HG02623 (cell line): ENCODE measurements around the gene FAM89B.
A peak's percentile ranks its signal among the peaks of the same experiment; 100 is the strongest.

Experiments used
- ATAC-seq: cut with Tn5 transposase; IDR thresholded peaks from one replicate; pipeline ENCODE4 v1.9.1; 2021; ENCODE audit warnings: moderate library complexity; ENCODE audit not compliant: unreplicated experiment

FAM89B gene

DNA sequence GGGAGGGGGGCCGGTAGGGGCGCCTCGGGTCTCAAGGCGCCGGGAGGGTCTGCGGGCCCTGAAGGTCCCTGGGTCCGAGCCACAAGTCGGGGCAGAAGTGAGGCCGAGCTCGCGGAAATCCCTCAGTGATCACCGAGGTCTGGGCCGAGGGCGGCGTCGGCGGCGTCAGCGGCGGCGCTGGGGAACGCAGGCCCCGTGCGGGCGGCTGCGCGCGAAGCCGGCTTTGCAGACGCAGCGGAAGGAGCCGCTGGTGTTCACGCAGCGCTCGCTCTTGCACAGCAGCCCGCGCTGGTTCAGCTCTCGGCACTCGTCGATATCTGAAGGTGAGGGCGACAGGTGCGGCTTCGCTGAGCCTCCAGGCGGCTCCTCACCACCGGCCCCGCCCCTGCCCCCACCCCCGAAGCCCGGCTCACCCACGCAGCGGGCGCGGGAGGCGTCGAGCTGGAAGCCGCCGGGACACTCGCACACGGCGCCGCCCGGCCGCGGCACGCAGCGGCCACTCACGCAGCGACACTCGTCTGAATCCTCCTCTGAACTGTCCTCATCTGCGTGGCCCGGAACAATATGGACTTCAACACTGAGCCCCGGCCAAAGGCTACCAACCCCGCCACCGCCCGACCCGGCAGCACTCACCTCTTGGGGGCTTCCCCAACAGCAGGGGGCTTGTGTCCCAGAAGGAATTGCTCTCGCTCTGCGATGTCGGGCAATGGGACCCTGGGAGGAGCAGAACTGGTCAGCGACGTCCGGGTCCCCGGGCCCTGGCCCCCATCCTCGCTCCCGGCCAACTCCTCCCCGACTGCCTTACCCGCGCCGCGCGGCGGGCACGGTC, 33.2 kb upstream of the FAM89B start:
- no peak for ATAC-seq

DNA sequence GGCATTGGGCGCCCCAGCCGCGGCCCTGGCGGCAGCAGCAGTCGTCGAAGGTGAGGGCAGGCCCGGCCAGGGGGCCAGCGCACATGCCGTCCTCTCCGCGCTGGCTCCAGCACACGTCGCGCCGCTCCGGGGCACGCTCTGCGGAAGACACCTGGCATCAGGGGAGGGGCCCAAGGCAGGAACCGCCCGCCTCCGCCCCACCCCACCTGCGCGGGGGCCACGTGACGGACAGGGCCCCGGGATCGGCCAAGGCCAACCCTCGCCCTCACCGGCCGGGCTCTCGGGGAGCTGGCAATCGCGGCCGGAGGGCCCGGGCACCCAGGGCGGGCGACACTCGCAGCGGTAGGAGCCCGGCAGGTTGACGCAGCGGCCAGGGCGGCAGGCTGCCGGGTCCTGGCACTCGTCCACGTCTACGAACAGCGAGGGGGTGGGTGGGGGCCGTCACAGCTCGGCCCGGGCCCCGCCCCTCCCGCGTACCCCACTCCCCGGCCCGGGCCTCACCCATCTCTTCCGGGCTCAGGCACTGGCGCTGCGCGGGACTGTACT, 32.5 kb upstream of the FAM89B start:
- peak; percentile 46 for ATAC-seq

DNA sequence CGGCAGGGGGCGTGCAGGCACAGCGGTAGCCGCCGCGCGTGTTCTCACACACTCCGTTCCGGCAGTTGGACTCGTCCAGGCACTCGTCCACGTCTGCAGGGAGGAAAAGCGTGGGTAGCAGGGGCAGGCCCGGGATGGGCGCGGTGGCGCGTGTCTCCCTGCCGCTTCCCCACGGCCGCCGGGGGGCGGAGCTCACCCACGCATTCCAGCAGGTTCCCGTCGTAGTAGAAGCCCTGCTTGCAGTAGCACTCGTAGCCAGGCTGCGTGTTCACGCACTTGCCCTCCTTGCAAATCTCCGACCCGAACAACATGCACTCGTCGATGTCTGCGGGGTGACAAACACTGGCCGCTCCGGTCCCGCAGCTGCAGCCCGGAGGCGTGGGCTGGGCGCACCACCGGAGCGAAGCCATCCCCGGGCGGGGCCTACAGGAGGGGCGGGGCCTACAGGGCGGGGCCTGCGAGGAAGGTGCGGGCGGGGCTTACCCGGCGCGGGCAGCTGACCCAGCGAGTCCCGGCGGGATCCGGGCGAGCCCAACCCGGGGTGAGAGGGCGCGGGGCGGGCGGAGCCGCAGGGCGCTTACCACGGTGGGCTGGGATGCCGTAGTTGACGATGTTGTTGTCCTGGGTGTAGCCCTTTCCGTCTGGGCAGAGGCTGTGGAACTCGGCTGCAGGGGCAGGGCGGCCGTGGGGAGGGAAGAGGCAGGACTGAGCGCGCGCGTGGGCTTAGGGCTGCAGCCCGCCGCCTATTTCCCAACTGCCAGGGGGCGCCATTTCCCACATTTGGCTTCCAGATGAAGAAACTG, 31.8 kb upstream of the FAM89B start:
- ATAC-seq, result peak; percentile 53

DNA sequence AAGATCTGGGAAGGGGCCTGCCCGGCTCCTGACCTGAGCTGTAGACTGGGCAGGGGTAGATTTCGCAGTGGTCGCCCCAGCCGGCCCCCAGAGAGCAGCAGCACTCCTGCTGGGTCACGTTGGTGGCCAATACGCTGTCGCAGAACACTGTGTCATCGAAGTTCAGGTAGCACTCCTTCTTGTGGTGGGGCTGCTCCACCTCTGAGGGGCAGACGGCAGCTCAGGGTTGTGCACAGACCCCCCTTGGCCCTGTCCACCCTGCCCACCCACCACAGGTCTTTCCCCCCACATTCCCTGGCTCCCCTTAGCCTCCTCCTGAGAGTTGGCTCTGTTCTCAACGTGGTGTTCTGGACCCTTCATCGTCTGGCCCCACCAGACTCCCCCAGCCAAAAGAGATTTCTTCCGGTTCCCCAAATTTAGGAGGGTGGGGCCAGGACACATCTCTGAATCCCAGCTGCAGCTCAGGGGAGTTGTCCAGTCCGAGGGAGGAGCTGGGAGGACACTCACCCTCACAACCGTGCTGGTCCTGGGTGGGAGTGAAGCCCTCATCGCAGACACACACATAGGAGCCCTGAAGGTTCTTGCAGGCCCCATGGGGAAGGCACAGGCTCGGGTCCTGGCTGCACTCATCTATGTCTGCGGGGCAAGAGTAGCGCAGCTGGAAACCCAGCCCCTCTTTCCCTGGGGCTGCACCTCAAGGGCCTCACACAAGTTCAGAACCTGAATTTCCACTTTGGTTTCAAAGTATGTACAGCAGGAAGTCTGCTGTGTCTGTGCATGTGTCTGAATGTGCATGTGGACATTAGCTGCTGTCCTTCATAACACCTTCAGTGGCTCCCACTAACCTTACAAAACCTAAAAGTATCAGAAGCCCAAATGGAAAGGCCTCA, 31.0 kb upstream of the FAM89B start:
- ATAC-seq, result no peak

DNA sequence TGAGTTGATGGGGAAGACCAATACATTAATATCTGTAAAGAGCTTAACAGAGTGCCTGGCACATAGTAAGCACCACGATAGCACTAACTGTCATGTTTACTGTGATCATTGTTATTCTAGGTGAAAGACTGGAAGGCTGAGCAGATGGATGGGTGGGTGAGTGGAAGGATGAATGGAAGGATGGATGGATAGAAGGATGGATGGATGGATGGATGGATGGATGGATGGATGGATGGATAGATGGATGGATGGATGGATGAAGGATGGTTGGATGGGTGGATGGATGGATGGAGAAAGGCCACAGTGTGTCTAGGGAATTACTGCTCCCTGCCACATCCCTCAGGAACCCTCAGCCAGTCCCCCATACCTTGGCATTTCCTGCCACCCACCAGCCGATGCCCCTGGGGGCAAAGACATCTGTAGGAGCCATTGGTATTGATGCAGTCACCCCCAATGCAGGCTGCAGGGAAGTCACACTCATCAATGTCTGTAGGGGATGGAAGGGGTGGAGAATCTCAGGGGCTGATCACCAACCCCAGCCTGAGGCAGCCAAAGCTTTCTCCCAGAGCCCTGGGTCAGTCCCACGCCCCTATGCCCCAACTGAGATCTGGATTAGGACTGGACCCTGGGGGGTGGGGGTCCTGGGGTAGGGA, 29.5 kb upstream of the FAM89B start:
- no peak for ATAC-seq

DNA sequence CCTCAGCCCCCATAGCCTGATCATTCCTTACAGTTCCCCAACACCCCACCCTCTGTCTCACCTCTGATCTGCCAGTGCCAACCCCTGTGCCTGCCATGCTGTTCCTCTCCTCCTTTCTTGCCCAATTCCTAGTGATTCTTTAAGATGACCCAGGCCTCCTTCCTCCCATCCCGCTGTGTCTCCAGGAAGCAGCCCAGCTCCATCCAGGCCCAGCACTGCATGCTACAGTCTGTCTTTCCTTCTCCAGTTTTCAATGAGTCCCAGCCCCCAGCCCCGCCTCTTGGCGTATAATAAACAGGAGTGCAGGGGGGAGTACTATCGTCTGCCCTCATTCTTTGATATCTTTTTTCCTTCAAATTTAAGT, 26.5 kb upstream of the FAM89B start:
- no peak for ATAC-seq

DNA sequence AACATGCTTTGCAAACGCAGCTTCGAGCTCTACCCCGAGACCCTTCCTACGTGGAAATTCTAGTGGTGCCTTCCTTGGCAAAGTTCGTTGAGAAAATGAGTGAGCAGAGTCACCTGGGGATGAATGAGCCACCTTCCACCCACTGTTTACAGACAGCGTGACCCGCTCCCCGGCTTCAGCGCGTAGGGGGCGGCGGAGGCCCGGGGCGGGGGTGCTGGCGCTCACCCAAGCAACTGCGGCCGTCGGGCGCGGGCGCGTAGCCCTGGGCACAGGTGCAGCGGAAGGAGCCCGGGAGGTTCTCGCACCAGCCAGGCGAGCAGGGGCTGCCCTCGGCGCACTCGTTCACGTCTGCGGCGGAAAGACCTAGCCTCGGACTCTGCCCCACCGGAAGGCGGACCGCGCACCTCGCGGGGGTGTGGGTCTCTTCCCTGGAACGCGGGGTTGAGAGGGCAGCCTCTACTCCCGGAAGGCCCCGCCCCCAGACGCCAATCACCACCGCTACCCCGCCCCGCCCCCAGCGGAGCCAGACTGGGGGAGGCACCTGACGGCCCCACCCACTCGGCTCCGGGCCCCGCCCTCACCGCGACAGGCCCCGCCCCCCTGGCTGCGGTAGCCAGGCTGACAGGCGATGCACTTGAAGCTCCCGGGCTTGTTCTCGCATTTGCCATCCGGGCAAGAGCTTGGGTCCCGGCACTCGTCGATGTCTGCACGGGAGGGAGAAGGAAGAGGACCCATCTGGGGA, 25.9 kb upstream of the FAM89B start:
- ATAC-seq, result peak; percentile 55

DNA sequence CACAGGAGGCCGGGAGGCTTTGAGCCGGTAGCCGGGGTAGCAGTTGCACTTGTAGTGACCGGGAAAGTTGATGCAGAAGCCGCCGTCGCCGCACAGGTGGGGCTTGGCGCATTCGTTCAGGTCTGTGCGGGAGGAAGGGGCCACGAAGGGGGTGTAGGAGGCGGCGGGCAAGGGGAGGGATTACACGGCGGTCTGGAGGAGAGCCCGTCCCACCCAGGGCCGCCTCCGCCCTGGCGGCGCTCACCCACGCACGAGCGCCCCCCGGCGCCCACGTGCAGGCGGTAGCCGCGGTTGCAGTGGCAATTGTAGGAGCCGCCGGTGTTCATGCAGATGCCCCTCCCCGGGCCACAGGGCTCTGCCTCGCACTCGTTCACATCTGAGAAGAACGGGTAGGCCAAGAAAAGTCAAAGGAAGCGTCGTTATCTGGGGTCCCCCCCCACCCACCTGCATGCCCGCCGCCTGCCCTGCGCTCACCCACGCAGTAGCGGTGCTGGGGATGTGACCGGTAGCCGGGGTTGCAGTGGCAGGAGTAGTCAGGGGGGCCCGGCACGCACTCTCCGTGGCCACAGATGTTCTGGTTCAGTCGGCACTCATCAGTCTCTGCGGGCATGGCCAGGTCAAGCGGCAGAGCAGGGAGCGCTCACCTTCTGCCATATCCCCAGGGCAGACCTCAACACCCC, 24.8 kb upstream of the FAM89B start:
- ATAC-seq, result no peak

DNA sequence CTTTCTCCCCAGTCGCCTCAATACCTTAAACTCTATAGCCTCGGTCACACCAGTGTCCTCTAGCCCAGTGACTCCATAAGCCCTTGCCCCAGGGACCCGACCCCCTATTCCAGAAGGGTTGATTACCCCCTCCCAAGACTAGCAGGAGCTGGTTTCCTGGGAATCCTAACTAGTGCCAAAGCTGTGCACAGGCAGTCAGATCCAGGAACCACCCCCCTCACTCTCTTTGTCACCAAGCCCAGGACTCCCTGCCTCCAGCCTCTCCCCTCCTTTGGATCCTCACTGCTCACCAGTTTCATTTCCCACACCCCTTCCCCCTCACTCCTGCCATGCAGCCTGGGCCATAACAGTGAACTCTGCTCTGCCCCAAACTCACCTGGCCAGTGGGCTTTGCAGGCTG, 23.9 kb upstream of the FAM89B start:
- no peak for ATAC-seq

DNA sequence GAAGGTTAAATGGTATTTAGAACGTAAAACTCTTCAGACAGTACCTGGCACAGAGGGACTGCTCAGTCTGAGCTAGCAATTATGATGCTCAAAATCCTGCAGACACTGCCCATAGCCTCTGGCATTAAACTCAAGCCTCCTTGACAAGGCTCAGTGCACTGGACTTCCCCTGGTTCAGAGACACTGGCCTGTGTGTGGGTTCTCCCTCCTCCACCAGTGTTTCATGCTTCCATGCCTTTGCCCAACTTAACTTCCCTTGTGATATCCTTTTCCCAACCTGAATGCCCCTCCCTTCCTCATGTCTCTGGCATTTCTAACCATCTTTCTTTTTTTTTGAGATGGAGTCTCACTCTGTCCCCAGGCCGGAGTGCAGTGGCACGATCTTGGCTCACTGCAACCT, 23.2 kb upstream of the FAM89B start:
- no peak for ATAC-seq

DNA sequence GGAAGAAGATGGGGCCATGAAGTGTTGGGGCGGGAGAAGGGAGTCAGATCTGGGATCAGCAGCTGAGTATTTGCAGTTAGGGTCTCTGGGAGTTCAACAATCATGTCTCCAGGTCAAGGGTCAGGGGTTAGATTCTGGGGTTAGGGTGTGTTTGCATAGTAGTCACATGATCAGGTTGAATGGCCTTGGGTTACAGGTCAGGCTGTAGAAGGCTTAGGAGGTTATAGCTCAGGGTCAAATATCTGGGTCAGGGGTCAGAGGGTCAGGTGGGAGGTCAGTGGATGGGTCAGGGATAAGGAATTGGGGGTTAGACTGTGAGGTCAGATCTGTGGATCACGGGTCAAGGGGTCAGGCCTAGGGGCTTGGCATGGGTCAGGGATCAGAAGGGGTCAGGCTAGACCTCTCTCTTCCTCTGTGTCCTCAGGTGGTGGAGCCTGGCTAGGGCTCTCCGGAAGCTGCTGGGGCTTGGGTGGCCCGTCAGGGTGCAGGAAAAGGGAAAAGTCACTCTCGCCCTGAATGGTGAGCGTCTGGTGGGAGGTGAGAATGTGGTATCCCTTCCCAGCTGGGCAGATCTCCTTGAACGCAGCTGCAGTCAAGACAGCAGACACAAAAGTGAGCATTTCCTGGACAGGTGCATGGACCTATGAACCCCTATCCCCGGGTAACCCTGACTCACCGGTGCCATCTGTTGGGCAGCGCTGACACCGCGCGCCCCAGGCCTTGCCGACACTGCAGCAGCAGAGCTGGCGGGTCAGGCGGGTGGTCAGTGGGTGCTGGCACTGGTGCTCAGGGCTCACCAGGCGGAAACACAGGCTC, 20.6 kb upstream of the FAM89B start:
- peak; percentile 49 for ATAC-seq

DNA sequence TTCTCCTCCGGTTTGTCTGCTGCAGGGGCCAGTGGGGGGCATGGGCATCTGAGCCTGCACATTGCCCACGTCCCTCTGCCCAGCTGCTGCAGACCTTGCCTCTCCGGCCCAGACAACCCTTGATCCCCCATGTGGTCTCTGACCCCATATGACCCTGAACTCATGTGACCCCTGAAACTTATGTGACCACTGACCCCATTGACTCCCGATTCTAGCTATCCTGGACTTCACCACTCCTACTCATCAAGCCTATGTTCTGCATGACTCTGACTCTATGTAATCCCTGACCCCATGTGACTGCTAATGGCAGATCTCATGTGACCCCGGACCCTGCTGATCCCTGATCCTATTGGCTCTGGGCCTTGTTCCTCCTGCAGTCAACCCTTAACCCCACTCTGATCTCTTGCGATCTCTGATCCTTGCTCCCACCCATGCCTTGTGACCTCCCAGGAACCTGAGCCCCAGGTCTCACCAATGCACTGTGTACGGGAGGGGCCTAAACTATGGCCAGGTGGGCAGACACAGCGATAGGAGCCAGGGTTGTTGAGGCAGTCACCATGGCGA, 19.9 kb upstream of the FAM89B start:
- ATAC-seq, result no peak

DNA sequence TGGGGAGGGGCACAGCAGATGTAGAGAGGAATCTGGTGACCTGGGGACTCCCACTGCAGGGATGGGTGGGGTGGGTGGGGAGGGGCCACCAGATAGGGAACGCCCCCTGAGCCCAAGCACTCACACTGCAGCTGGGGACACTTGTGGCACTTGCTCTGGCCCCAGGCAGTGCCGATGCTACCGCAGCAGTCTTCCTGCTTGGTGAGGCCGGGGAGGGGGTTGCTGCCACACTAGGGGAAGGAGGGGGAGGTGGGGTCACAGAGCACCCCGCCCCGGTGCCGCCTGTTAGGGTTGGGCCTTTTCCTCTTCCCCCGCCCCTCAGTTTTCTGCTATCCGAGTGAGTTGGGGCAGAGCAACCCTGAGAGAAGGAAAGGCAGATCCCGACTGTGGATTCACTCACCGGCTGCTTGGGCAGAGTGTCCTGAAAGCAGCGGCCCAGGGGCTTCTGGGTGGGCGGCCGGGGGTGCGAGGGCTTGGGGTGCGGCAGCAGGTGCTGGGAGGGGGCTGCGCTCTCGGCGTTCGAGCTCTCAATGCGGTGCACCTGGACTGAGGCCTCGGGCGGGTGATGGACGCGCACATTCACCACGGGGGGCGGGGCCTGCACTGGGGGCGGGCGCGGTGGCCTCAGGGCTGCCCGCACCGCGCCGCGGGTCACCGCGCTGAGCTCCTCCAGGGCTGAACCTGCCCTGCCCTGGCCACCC, 18.9 kb upstream of the FAM89B start:
- ATAC-seq, result no peak

DNA sequence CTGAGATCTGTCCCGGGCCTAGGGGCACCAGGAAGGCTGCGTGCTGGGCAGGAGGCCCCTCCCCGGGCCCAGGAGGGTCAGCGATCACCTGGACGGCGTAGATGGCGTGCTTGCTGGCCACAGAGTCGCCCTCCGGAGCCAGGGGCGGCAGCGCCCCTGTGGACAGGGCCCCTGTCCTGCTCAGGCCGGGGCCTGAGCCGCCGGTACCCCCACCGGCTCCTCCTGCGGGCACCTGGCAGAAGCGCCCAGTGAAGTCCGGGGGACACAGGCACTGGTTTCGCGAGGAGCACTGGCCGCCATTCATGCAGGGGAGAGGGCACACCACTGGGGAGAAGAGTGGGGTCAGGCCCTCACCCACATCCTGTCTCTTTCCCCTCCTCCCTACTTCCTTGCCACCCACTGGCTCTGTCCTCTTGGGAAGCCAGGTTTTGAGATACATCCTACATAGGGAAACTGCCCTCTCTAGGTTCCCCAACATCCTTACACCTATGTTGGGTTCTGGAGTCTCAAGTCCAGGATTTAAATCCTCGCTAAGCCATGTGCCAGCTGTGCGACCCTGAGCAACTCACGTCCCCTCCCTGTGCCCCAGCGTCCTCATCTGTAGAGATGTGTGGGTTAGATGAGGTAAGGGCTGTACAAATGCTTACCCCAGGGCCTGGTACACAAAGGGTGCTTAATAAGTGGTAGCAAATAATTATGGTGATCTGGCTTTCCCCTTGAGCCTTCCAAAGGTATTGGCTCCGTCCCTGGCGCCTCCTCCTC, 18.1 kb upstream of the FAM89B start:
- no peak for ATAC-seq

DNA sequence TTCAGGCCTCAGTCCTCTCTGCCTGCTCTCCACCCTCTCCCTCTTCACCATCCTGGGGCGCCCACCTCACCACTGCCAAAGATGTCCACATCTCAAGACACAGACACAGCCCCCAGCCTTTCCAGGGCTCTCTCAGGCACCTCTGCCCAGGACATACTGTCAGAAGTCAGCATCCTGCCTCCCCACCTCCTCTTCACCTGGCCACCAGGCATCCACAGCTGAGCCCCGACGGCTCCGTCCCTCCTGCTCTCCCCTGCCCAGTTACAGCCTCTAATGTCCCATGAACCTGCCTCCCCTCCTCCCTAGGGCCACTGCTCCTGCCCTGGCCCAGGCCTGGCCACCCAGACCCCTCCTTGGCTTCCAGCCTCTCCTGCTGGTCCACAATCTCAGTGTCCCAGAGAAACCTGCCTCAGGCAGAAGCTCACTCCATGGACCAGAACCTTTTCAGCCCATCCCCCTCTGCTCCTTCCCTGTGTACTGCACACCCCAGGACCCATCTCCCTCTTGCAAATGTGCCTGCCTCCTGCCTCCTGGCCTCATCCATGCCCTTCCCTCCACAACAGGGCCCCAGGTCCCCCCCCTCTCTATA, 17.4 kb upstream of the FAM89B start:
- ATAC-seq, result no peak

DNA sequence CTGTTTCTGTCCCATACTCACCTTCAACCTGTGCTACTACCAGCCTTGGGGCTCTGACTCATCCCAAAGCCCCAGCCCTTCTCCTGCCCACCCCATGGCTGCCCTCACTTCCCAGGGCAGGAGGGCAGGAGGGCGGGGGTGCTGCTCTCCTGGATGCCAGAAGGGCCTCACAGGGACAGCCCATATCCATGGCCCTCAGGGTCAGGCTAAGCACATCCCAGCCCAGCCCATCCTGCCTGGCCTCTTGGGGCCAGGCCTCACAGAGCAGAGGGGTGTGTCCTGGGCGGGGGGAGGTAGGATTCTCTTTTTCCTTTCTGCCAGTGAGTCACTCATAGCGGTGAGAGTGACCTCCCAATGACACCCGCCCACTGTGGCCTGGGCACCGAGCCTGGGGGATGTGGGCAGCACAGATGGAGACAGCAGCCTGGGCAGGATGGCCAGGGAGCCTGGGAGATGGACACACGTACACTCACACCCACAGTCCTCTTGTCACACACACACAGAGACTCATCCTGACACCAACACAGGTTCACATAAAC, 16.6 kb upstream of the FAM89B start:
- no peak for ATAC-seq
